OCI-LY1 (cell line): ENCODE results near the gene AVPI1.

ENCODE experiments used
- H2AFZ ChIP-seq: fragments of 200-600 bp; sonication (generic), shearing (Covaris generic); 2 replicates; pipeline ENCODE4 v1.6.0; 2014; ENCODE audit warnings: antibody characterized with exemption, mild to moderate bottlenecking, low read length
- H3F3A ChIP-seq: fragments of 200-600 bp; sonication (generic), shearing (Covaris generic); 2 replicates; pipeline ENCODE4 v1.6.0; 2014; ENCODE audit warnings: mild to moderate bottlenecking, antibody characterized with exemption, low read length, moderate library complexity; ENCODE audit not compliant: insufficient read depth
- H3K27ac ChIP-seq: fragments of 200-600 bp; sonication (generic); 2 replicates; pipeline ENCODE4 v1.5.1; 2014; ENCODE audit warnings: low read length, mixed run types, mild to moderate bottlenecking, low read depth; ENCODE audit not compliant: poor library complexity, severe bottlenecking
- H3K27me3 ChIP-seq: fragments of 200-600 bp; sonication (generic); 2 replicates; pipeline ENCODE4 v1.6.0; 2014; ENCODE audit warnings: antibody characterized with exemption, mild to moderate bottlenecking, low read length, moderate library complexity; ENCODE audit not compliant: insufficient read depth
- H3K36me3 ChIP-seq: fragments of 200-600 bp; sonication (generic); 2 replicates; pipeline ENCODE4 v1.6.1; 2014; ENCODE audit warnings: mild to moderate bottlenecking, antibody characterized with exemption, low read length, moderate library complexity, mixed read lengths; ENCODE audit not compliant: insufficient read depth
- H3K4me1 ChIP-seq: fragments of 200-600 bp; sonication (generic); 2 replicates; pipeline ENCODE4 v1.5.1; 2014; ENCODE audit warnings: mild to moderate bottlenecking, low read length, moderate library complexity; ENCODE audit not compliant: insufficient read depth, severe bottlenecking
- H3K4me2 ChIP-seq: fragments of 200-600 bp; sonication (generic), shearing (Covaris generic); 2 replicates; pipeline ENCODE4 v1.6.1; 2014; ENCODE audit warnings: low read length
- H3K4me3 ChIP-seq: fragments of 200-600 bp; sonication (generic); 2 replicates; pipeline ENCODE4 v1.5.1; 2014; ENCODE audit warnings: low read length, low read depth, mild to moderate bottlenecking, mixed read lengths; ENCODE audit not compliant: poor library complexity, severe bottlenecking
- H3K79me2 ChIP-seq: fragments of 200-600 bp; shearing (Covaris generic); 2 replicates; pipeline ENCODE4 v1.6.1; 2016; ENCODE audit warnings: mixed run types, low read length, mixed read lengths; ENCODE audit not compliant: insufficient read depth
- H3K9ac ChIP-seq: fragments of 200-600 bp; sonication (generic), shearing (Covaris generic); 2 replicates; pipeline ENCODE4 v1.6.1; 2014; ENCODE audit warnings: mild to moderate bottlenecking, low read length, mixed read lengths
- H3K9me2 ChIP-seq: fragments of 200-600 bp; sonication (generic), shearing (Covaris generic); 2 replicates; pipeline ENCODE4 v1.6.1; 2014; ENCODE audit warnings: low read depth, mild to moderate bottlenecking, low read length, mixed read lengths
- H3K9me3 ChIP-seq: fragments of 200-600 bp; shearing (Covaris generic); 2 replicates; pipeline ENCODE4 v1.6.1; 2014; ENCODE audit warnings: low read length, mixed read lengths
- H4K20me1 ChIP-seq: fragments of 200-600 bp; sonication (generic), shearing (Covaris generic); 2 replicates; pipeline ENCODE4 v1.6.0; 2016; ENCODE audit warnings: mild to moderate bottlenecking, low read length; ENCODE audit not compliant: insufficient read depth
- CTCF ChIP-seq: fragments of 200-600 bp; sonication (generic), shearing (Covaris generic); IDR thresholded peaks from 2 replicates; pipeline ENCODE4 v1.5.1; 2017; ENCODE audit warnings: mild to moderate bottlenecking, antibody characterized with exemption, low read length, moderate library complexity, mixed read lengths
- EZH2 ChIP-seq: fragments of 200-600 bp; sonication (generic), shearing (Covaris generic); IDR thresholded peaks from 2 replicates; pipeline ENCODE4 v1.8.0; 2017; ENCODE audit warnings: borderline replicate concordance, mixed run types, mild to moderate bottlenecking, antibody characterized with exemption, low read length, moderate library complexity, mixed read lengths

AVPI1 gene

DNA sequence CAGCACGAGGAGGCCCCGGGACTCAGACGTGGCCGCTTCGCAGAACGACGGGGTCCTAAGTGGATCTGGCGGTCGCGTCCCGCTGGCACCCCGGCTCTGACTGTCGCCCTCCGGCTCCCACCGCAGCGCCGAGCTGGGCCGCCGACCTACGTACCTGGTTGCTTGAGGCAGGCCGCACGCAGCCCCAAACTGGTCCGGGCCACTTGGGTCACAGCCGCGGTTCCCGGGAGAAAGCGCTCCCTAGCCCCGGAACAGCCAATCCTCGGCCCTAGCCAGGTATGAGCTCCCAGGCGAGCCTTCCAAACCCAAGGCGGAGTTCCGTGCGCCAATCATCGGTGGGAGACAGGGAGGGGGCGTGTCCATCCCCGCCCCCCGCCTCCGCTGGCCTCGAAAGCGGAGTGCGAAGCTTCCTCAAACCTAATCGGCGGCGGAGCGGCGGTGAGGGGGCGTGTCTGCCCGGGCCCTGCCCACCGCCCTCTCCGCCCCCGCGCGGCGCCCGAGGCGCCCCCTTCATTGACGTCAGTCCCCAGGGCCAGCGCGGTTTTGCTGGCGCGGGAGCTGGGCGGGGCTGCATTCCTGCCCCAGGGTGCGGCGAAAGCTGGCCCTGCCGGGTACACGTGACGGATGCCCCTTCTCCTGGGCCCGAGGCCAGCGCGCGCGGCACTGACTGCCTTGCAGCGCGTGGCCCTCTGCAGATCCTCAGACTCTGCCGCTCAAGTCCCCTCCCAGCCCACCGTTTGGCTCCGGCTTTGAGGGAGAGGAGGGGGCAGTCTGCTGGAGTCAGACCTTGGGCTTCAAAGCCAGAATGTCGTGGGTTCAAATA is at the start of gene AVPI1:
Gene AVPI1, minus strand, starts transcription at position 280 of the 823 bp plus-strand sequence. CDS start 7,336 bp downstream, outside the sequence.
- no peaks in the 10 kb centered on the region for H3K27me3 ChIP-seq
- peaks cover 7% of the 10 kb centered on the region for H3K4me1 ChIP-seq
- H3K27ac ChIP-seq, result no peak within 1 kb of the TSS
- no peaks in the 10 kb centered on the region for H3F3A ChIP-seq
- H3K4me3 ChIP-seq, result peak within 1 kb of the TSS; percentile 55
- no peaks in the 10 kb centered on the region for H3K9me2 ChIP-seq
- H4K20me1 ChIP-seq, result no peaks in the 10 kb centered on the region
- TF ChIP-seq CTCF (no peak), EZH2 (no peak)
- H3K79me2 ChIP-seq, result no peaks in the 10 kb centered on the region
- H3K9me3 ChIP-seq, result no peaks in the 10 kb centered on the region
- H3K36me3 ChIP-seq, result no peaks in the 10 kb centered on the region
- peak within 1 kb of the TSS; percentile 59 for H3K4me2 ChIP-seq
- peak within 1 kb of the TSS; percentile 24; the same call in 1 of the 2 replicates for H3K9ac ChIP-seq
- no peak within 1 kb of the TSS for H2AFZ ChIP-seq

- Histone ChIP-seq H3K27ac (peak overlapping the region; percentile 25), H3K79me2 (peaks cover 8% of the 10 kb centered on the region; the same call in 1 of the 2 replicates), H2AFZ (peak overlapping the region; percentile 85; the same call in 1 of the 2 replicates), H3K9me2 (no peaks in the 10 kb centered on the region), H3K4me1 (peaks cover 19% of the 10 kb centered on the region), H3K4me2 (peak overlapping the region; percentile 96), H4K20me1 (no peaks in the 10 kb centered on the region), H3K9me3 (no peaks in the 10 kb centered on the region), H3K9ac (peak overlapping the region; percentile 97; the same call in 1 of the 2 replicates), H3F3A (no peaks in the 10 kb centered on the region), H3K4me3 (peak overlapping the region; percentile 98), H3K36me3 (peaks cover 13% of the 10 kb centered on the region), H3K27me3 (no peaks in the 10 kb centered on the region)
- TF ChIP-seq EZH2 (no peak), CTCF (no peak)
Measured at GRCh38 chr10:97736403-97736901, 49.4 kb upstream of the AVPI1 start.

GRCh38 chr10:97734021-97734420 is 47.0 kb upstream of the AVPI1 start:
- H3K4me3 ChIP-seq, result no peak overlapping the region
- H3K9me3 ChIP-seq, result no peaks in the 10 kb centered on the region
- H3K27ac ChIP-seq, result no peak overlapping the region
- no peak overlapping the region for H2AFZ ChIP-seq
- no peak overlapping the region for H3K9ac ChIP-seq
- no peaks in the 10 kb centered on the region; the same call in 1 of the 2 replicates for H3K36me3 ChIP-seq
- no peaks in the 10 kb centered on the region for H4K20me1 ChIP-seq
- H3K4me1 ChIP-seq, result peaks cover 19% of the 10 kb centered on the region
- H3F3A ChIP-seq, result no peaks in the 10 kb centered on the region
- no peak for TF ChIP-seq CTCF
- TF ChIP-seq EZH2, result no peak
- H3K79me2 ChIP-seq, result peaks cover 8% of the 10 kb centered on the region; the same call in 1 of the 2 replicates
- no peaks in the 10 kb centered on the region for H3K9me2 ChIP-seq
- H3K4me2 ChIP-seq, result no peak overlapping the region
- H3K27me3 ChIP-seq, result no peaks in the 10 kb centered on the region
